Activated effector memory CD4-positive, alpha-beta T cell treated with anti-CD3 and anti-CD28 coated beads, Interleukin-2, amount 50 U/mL, for 16 hours (primary cell): ENCODE measurements around the gene INPPL1.
"Not testable (repeated sequence)": the region's sequence is repeated elsewhere in the genome, so short reads cannot be mapped to it uniquely, and the experiment has no call there.

Experiments
- DNase-seq: peaks from one replicate; pipeline ENCODE4 v3.0.0-alpha.2; 2020

INPPL1 gene

DNA sequence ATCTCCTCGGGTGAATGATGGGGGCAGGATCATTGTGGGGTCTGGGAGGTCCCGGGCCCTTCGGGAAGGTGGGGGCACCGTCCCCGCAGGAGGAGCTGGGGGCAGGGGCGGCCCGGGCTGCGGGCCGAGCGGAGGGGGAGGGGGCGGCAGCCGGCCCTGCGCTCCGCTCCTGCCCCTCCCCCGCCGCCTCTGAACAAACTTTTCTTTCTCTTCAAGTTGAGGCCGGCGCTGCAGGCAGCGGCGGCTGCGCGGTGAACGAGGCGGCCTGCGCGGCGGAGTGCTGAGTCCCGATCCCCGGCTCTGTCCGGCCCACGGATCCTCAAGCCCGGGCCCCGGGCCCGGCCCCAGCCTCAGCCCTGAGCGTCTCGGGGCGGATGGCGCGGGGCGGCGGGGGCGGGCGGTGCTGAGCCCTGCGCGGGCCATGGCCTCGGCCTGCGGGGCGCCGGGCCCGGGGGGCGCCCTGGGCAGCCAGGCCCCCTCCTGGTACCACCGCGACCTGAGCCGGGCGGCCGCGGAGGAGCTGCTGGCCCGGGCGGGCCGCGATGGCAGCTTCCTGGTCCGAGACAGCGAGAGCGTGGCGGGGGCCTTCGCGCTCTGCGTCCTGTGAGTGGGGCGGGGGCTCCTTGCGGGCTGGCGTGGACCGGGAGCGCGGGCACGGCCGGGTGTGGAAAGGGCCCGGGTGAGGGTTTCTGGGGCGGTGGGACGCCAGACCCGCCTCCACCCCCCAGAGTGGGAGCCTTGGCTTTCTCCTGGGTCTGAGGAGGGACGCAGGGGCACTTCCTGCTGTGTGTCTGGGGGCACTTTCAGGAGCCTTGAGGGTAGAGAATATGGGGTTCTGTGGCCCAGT is at the start of gene INPPL1:
Gene INPPL1 (plus strand): TSS at position 204 of the 847 bp plus-strand sequence. CDS start 218 bp downstream, at position 422.
- peak; percentile 79 for DNase-seq

DNA sequence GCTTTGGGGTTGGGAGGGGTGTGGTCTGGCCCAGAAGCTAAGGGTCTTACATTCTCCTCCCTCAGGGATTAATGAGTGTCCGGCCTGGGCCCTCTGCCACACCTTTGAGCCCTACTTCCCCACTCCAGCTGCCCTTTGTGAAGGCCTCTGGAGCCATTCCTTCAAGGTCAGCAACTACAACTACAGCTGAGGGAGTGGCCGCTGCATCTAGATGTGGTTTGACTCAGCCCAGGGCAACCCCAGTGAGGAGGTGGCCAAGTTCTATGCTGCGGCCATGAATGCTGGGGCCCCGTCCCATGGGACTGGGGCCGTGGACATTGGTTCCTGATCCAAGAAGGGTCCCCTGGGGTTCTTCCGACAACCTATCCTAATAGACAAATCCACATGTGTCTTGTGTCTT is 46.9 kb upstream of the INPPL1 start:
- DNase-seq: no peak

DNA sequence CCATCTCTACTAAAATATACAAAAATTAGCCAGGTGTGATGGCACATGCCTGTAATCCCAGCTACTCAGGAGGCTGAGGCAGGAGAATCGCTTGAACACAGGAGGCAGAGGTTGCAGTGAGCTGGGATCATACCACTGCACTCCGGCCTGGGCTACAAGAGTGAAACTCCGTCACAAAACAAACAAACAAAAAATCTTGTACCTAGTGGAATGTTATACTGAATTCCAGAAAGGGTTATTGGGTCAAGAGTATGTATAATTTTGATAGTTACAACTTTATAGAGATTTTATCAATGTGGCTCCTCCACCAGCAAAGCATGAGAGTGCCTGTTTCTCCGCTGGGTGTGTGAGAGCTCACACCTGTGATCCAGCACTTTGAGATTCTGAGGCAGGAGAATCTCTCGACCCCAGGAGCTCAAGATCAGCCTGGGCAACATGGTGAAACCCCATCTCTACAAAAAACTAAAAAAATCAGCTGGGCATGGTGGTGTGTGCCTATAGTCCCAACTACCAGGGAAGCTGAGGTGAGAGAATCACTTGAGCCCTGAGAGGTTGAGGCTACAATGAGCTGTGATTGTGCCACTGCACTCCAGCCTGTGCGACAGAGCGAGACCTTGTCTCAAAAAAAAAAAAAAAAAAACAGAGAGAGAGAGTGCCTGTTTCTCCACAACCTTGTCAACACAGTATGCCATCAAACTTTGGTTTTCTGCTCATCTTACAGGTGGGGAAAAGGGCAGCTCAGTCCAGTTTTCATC is 45.3 kb upstream of the INPPL1 start:
- DNase-seq: no peak

- DNase-seq: no peak
Measured at GRCh38 chr11:72179804-72180396, 44.7 kb upstream of the INPPL1 start.

GRCh38 chr11:72180892-72181552 is 43.5 kb upstream of the INPPL1 start:
- not testable (repeated sequence) for DNase-seq

GRCh38 chr11:72181553-72181958 is 43.0 kb upstream of the INPPL1 start:
- DNase-seq: not testable (repeated sequence)

DNA sequence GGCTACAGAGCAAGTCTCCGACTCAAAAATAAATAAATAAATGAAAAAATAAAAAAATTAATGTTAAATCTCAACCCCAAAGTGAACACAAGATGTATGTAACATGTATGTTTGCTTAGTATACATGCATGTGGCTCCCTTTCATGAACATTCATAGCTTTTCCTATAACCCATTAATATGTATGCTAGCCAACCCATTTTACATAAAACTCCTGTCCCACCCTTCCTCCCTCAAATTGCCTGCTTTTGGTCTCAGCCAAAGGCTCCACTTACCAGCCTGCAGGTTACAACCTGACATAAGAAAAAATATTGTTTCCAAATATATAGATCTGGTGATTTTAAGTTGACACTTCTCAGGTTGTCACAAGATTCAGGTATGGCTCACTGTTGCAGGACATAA is 36.3 kb upstream of the INPPL1 start:
- no peak for DNase-seq

DNA sequence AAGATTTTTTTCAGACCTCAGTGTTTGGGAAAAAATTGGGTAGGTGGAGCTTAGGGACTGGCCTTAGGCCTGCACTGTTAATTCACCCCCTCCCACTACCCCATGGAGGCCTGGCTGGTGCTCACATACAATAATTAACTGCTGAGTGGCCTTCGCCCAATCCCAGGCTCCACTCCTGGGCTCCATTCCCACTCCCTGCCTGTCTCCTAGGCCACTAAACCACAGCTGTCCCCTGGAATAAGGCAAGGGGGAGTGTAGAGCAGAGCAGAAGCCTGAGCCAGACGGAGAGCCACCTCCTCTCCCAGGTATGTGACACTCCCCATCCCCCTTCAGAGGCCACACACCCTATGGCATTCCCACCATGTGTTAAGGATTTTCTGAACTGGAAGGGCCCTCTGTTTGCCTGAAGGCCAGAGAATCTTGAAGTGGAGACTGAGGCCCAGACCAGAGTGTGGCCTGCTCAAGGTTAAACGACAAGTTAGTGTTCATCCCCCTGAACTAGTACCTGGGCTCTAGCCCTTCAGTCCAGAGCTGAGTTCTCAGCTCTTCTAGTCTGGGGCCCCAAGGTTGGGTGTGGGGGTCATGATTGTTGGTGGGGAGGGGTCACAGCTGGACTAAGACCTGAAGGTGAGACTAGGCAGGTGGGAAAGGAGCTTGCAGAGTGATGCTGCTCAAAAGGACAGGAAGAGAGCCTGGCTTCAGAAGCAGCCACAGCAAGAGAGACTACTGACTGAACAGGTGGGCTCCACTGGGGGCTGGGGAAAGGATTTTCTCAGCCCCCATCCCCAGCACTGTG is 34.9 kb upstream of the INPPL1 start:
- no peak for DNase-seq

DNA sequence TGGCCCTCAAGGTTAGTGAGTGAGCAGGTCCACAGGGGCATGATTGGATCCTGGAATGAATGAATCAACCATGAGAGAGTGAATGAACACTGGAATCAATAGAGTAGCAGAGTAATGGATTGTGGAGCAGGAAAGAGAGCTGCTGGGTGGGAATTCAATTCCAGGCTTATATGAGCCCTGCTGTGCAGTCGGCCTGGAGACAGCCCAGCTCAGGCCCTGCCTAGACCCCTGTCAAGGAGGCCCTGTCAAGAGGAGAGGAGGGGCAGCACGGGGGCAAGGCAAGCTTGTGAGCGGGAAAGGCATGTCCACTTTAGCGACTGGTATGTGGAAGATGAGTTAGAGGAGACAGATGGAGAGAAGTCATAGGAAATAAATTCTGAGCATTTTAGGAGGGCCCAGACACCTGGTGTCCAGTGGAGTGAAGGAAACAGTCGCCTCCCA is 33.9 kb upstream of the INPPL1 start:
- no peak for DNase-seq

- DNase-seq: no peak
Measured at GRCh38 chr11:72191961-72192381, 32.6 kb upstream of the INPPL1 start, which contains the start of gene FOLR1. Gene FOLR1, plus strand, starts transcription at chr11:72192140. Its CDS starts 34 bp downstream, at chr11:72192174.

DNA sequence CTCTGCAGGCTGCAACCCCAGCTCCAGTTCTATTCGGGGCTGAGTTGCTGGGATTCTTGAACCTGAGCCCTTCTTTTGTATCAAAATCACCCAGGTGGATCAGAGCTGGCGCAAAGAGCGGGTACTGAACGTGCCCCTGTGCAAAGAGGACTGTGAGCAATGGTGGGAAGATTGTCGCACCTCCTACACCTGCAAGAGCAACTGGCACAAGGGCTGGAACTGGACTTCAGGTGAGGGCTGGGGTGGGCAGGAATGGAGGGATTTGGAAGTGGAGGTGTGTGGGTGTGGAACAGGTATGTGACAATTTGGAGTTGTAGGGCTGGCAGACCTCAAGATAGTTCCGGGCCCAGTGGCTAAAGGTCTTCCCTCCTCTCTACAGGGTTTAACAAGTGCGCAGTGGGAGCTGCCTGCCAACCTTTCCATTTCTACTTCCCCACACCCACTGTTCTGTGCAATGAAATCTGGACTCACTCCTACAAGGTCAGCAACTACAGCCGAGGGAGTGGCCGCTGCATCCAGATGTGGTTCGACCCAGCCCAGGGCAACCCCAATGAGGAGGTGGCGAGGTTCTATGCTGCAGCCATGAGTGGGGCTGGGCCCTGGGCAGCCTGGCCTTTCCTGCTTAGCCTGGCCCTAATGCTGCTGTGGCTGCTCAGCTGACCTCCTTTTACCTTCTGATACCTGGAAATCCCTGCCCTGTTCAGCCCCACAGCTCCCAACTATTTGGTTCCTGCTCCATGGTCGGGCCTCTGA is 28.9 kb upstream of the INPPL1 start:
- DNase-seq: peak; percentile 50

GRCh38 chr11:72201445-72201844 is 23.1 kb upstream of the INPPL1 start:
- DNase-seq: not testable (repeated sequence)

GRCh38 chr11:72202571-72202970 is 22.0 kb upstream of the INPPL1 start:
- DNase-seq: peak; percentile 21

DNA sequence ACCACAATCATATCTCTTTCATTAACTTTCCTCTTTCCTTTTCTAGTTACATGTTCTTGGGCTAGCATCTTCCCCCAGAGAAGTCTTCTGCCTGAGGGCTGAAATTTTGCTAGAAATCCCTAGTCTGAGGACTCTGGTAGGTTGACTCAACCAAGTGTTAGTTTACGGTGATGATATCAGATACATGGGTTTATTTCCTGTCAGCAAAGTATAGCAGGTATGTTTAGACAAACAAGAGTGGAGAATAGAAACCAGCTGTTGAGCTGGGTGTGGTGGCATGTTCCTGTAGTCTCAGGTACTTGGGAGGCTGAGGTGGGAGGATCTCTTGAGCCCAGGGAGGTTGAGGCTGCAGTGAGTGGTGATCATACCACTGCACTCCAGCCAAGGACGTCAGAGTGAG is 21.4 kb upstream of the INPPL1 start:
- peak; percentile 6 for DNase-seq

GRCh38 chr11:72204886-72205285 is 19.7 kb upstream of the INPPL1 start:
- DNase-seq: no peak

DNA sequence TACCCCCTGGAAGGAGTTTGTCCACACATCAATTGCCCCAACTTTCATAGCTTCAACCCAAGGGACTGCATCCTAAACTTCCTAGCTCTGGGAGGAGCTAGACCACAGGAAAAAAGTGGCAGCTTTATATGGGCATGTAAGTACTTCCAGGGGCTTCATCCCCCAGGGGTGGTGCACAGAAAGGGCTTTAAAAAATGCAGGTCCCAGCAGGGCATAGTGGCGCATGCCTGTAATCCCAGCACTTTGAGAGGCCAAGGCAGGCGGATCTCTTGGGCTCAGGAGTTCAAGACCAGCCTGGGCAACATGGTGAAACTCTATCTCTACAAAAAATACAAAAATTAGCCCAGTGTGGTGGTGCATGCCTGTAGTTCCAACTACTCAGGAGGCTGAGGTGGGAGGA is 17.8 kb upstream of the INPPL1 start:
- peak; percentile 47 for DNase-seq

- DNase-seq: peak; percentile 10
Measured at GRCh38 chr11:72208281-72208680, 16.3 kb upstream of the INPPL1 start.

DNA sequence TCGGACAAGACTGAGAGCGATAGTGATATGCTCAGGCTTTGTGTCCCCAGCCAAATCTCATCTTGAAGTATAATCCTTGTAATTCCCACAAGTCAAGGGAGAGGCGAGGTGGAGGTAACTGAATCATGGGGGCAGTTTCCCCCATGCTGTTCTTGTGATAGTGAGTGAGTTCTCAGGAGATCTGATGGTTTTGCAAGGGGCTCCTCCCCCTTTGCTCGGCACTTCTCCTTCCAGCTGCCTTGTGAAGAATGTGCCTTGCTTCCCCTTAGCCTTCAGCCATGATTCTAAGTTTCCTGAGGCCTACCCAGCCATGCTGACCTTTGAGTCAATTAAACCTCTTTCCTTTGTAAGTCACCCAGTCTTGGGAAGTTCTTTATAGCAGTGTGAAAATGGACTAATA is 15.5 kb upstream of the INPPL1 start:
- DNase-seq: peak; percentile 10

DNA sequence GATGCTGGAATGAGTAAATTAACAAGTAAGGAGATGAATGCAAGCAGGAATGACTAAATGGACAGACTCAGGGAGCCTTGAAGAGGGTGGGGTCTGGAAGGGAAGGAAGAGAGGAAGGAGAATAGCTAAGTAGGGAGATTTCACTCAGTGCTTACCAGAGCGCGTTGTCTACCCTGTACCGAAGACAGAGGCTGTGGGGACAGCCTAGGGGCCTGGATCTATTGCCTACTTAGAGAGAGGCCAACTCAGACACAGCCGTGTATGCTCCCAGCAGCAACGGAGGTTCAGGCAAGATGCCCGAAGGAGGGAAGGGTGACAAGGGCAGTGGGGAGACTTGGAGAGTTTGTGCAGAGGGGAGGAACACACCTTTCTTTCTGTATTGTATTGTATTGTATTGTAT is 7.9 kb upstream of the INPPL1 start, which contains the start of gene FOLR2:
Gene FOLR2 (plus strand): TSS at position 157 of the 400 bp plus-strand sequence. CDS start 1,791 bp downstream, outside the sequence.
- DNase-seq: peak; percentile 19

- peak; percentile 10 for DNase-seq
Measured at GRCh38 chr11:72217841-72218240, 6.7 kb upstream of the INPPL1 start.

- peak; percentile 37 for DNase-seq
Measured at GRCh38 chr11:72218251-72218745, 6.3 kb upstream of the INPPL1 start.
